ENCODE data around the gene MAGEA8.
"Not testable (repeated sequence)": the region's sequence is repeated elsewhere in the genome, so short reads cannot be mapped to it uniquely, and the experiment has no call there.

The MAGEA8 gene

DNA sequence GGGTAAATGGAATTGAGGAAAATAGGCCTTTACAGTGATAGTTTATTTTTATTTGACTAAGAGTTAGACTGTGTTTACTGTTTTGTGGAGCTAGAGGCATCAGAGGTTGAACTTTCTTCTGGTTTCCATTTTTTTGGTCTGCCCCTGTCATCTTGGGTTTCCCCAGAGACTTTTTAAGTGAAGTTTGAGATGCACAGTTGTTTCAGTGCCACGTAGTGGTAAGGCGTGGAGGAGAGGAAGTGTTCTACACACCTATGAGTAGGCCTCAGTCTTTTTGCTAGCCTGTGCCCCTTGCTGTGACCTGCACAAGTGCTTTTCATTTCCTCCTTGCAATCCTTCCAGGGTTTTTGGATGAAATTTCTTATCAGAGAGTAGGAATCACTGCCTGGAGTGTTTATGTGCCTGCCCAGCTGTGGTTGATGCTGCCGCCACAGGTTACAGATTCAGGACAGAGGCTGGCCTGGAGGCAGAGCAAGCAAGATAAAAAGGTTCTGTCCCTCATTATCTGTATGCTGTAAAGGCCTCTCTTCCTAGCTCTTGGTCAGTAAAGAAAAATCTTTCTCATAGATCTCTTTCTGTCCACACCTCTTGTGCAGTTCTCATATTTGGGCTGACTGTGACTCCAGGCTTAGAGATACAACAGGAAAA, 35.9 kb downstream of the MAGEA8 start:
- TF ChIP-seq, protein P1, sequence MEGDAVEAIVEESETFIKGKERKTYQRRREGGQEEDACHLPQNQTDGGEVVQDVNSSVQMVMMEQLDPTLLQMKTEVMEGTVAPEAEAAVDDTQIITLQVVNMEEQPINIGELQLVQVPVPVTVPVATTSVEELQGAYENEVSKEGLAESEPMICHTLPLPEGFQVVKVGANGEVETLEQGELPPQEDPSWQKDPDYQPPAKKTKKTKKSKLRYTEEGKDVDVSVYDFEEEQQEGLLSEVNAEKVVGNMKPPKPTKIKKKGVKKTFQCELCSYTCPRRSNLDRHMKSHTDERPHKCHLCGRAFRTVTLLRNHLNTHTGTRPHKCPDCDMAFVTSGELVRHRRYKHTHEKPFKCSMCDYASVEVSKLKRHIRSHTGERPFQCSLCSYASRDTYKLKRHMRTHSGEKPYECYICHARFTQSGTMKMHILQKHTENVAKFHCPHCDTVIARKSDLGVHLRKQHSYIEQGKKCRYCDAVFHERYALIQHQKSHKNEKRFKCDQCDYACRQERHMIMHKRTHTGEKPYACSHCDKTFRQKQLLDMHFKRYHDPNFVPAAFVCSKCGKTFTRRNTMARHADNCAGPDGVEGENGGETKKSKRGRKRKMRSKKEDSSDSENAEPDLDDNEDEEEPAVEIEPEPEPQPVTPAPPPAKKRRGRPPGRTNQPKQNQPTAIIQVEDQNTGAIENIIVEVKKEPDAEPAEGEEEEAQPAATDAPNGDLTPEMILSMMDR (IDR thresholded peaks at IDR 0.05; ENCODE audit: extremely low read depth, insufficient read depth, missing control alignments), result peak; percentile 27
- in situ Hi-C loops (cut with MboI; ENCODE audit: low pct_unique_long_range_greater_than_20kb, low sequenced_read_pairs, unreplicated experiment), result no loop called here
- peak; percentile 3 for DNase-seq (ENCODE audit: low spot score)

DNA sequence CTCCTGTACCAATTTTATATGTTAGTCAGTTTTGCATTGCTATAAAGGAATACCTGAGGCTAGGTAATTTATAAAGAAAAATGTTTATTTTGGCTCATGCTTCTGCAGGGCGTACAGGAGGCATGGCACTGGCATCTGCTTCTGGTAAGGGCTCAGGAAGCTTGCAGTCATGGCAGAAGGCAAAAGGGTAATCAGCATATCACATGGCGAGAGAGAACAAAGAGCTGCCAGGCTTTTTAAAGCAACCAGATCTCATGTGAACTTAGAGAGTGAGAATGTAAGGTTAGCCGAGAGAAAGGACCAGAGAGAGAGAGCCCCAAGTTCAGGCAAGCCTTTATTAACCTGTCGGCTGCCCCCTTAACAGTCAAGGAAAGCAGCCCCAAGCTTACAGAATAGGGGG, 42.9 kb downstream of the MAGEA8 start:
- in situ Hi-C loops (cut with MboI; ENCODE audit: low pct_unique_long_range_greater_than_20kb, low sequenced_read_pairs, unreplicated experiment); DNase-seq (ENCODE audit: low spot score): not testable (repeated sequence)

DNA sequence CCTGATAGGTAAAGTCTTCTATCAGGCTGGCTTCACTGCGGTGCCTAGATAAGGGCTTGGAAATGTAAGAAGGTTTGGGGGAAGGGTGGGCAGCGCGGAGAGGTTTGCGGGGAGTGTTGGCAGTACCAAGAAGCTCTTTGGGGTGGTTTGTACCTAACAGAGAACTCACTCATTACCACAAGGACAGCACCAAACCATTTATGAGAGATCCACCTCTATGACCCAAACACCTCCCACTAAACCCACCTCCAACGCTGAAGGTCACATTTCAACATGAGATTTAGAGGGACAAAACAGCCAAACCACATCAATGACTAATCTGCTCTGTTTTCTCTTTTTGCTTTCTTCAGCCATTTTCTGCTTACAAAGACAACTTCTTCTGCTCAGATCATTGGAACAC, 43.5 kb downstream of the MAGEA8 start:
- DNase-seq (ENCODE audit: low spot score); in situ Hi-C loops (cut with MboI; ENCODE audit: low pct_unique_long_range_greater_than_20kb, low sequenced_read_pairs, unreplicated experiment): not testable (repeated sequence)

DNA sequence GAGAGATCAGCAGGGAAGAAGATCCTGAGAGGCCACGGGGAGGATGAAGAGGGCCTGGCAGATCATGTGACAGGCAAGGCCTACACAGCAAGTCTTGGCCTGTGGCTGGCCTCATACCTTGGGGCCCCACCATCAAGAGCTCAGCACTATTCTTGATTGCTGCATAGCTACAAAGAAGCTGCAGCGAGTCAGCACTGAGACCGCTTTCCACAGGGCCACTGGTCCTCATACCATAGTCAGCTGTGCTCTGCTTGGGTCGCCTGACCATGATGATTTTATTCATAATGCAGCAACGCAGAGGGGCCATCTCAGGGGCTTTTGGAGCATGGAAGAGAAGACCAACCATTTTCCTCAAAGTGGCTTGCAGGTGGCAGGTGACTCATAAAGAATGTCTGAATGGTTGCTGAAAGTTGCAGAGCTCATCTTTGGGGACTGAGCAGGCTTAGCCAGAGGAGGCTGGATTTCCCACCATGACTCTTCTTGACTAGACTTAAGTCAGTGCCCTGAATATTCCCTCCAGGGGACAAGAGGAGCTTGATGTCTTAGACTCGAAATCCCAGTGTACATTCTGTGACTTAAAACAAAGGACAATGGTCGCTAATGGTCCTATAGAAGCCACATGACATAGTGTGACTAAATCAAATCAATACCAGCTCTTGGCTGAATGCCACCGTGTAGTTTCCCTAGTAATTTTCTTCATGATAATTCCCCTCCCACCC, 46.4 kb downstream of the MAGEA8 start:
- DNase-seq (ENCODE audit: low spot score); in situ Hi-C loops (cut with MboI; ENCODE audit: low pct_unique_long_range_greater_than_20kb, low sequenced_read_pairs, unreplicated experiment): not testable (repeated sequence)

DNA sequence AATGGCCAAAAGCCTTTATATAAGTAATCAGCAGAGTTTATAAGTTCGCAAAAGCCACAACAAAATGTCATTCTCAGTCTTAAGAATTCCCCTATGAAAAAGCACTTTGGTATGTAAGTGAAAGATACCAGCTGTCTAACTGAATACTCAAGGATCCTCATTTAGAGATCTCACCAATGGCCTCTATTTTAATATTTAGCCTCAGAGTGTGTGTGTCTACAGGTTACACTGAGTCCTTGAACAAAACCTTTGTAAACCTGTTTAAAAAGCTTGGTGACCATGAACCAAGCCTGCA, 46.9 kb downstream of the MAGEA8 start:
- in situ Hi-C loops (cut with MboI; ENCODE audit: low pct_unique_long_range_greater_than_20kb, low sequenced_read_pairs, unreplicated experiment); DNase-seq (ENCODE audit: low spot score): not testable (repeated sequence)

DNA sequence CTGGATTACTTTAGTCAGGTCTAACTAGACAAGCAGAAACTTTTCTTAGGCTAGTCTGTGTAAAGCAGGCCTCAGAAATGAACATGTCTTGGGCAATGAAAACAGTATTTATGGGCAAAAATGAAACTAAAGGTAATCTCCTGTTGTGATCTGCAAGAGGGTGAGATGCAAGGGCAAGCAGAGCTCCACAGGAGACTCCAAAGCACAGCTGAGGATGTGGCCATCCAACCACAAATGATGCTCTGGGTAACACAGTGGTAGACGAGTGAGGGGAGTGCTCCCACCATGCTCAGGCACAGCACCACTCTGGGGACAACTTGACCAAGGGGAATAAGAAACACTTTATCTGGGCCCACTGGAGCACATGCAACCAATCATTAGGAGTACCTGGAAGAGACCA, 47.7 kb downstream of the MAGEA8 start:
- in situ Hi-C loops (cut with MboI; ENCODE audit: low pct_unique_long_range_greater_than_20kb, low sequenced_read_pairs, unreplicated experiment); DNase-seq (ENCODE audit: low spot score): not testable (repeated sequence)

DNA sequence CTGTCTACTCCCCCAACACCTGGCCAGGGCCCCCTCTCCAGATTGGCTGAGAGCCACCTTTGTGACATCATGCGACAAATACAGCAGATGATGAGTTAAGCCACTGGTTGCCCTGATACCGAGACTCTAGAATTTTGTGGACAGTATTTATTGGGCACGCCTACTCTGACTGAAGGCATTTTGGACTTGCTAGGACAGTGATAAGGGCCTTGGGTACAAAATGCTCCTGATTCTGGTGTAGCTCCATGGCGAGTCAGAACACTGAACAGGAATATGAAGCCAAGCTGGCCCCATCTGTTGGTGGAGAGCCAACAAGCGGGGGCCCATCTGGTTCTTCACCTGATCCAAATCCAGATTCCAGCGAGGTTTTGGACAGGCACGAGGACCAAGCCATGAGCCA, 48.4 kb downstream of the MAGEA8 start, which contains the start of gene HSFX4:
Gene HSFX4, plus strand, starts transcription at position 174 of the 400 bp plus-strand sequence. Its CDS starts 72 bp downstream, at position 246.
- in situ Hi-C loops (cut with MboI; ENCODE audit: low pct_unique_long_range_greater_than_20kb, low sequenced_read_pairs, unreplicated experiment), result not testable (repeated sequence)

DNA sequence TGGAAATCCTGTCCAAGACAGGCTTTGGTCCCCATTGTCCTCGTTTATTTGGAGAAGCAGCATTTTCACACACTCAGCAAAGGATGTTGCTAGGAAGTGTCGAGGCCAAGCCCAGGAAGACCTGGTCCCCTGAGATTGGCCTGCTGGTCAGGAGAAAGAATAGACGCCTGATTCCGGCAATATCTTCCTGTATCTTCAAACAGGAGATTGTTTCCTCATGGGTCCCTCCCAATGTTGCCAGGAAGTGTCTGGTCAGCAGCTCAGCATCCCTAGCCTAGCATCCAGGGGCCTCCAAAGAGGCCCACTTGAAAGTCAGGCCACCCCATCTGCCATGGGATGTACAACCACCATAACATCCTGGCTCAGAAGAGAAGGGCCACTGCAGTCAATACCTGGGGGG, 50.4 kb downstream of the MAGEA8 start:
- in situ Hi-C loops (cut with MboI; ENCODE audit: low pct_unique_long_range_greater_than_20kb, low sequenced_read_pairs, unreplicated experiment); DNase-seq (ENCODE audit: low spot score): not testable (repeated sequence)

More for the DNA sequence above, 48.4 kb downstream of the MAGEA8 start, which contains the start of gene HSFX4:
- DNase-seq (ENCODE audit: low spot score), result not testable (repeated sequence)

DNA sequence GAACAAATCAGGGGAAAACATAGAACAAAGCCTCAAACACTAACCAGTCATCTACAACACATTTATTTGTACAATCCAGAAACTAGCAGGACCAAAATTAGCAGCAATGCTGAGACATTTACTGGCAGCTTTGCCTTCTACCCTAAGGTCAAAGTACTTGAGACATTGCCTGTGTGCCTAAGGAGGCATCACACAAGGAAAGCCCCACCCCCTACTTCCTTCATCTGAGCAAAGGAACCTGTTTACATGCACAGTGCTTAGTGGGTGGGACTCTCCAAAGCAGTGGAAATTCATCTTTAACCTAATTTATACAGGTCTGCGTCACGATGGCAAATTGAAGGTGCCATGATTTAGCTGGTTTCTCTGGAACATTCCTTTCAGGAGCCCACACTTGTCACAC, 51.2 kb downstream of the MAGEA8 start:
- DNase-seq (ENCODE audit: low spot score); in situ Hi-C loops (cut with MboI; ENCODE audit: low pct_unique_long_range_greater_than_20kb, low sequenced_read_pairs, unreplicated experiment): not testable (repeated sequence)

DNA sequence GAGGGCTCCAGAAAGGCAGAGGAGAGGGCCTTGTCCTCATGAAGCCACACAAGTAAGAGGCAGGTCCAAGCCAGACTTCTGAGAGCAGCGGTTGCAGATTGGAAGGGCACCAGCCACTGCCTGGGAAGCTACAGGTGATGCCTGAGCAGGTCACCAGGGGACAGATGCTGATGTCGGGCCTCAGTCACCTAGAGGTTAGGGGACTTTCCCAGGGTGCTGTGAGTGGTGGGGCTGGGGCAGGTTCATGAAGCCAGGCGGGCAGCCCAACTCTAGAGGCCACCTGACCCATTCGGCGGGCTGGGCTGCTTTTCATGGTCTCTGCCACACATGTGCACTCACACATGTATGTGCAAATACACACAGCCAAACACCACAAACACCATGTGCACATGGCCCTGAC, 52.0 kb downstream of the MAGEA8 start:
- in situ Hi-C loops (cut with MboI; ENCODE audit: low pct_unique_long_range_greater_than_20kb, low sequenced_read_pairs, unreplicated experiment); DNase-seq (ENCODE audit: low spot score): not testable (repeated sequence)

DNA sequence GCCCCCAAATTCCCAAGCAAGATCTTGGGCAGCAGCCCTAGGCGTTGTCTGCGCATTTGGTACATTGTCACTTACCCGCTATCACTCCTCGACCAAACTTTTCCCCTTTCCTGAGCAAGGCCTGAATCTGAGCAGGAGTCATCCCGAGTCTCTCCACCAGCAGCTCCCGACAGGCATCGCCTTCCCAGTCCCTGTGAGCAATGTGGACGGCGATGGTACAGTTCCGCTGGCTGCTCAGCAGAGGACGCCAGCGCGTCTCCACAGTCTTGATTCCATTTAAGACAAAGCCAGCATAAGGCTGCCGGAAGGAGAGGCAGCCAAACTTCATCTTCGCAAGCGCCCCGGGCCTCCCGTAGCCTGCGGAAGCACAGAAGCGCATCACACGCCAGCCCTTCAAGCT, 52.6 kb downstream of the MAGEA8 start:
- DNase-seq (ENCODE audit: low spot score); in situ Hi-C loops (cut with MboI; ENCODE audit: low pct_unique_long_range_greater_than_20kb, low sequenced_read_pairs, unreplicated experiment): not testable (repeated sequence)
